ENCODE data around the gene PARL.

PARL gene

DNA sequence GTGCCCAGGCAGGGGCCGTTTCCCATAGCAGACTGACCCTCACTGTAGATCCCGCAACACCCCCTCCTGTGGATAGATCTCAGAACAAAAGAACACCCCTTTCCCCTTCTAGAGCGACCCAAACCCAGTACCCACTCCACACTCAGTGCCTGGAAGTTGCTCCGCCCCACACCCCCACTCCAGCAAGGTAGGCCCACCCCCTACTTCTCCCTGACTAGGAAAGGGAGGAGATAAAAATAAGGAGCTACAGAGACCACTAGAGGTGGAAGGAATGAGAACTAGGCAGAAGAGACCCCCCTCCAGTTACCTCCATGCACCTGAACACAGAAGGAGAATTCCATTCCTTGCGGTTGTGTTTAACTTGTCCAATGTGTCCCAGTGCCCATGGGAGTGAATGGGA is 30.2 kb upstream of the PARL start:
- no peaks in the 10 kb centered on the region for H4K20me1 ChIP-seq (ENCODE audit: insufficient read depth, low read length, poor library complexity, severe bottlenecking)
- H3K36me3 ChIP-seq (ENCODE audit: insufficient read depth, low read length), result no peaks in the 10 kb centered on the region
- H3K27me3 ChIP-seq (ENCODE audit: insufficient read depth, low read length, poor library complexity, severe bottlenecking), result no peaks in the 10 kb centered on the region
- H3K4me2 ChIP-seq (ENCODE audit: low read depth, low read length, poor library complexity, severe bottlenecking), result no peak overlapping the region
- no peak overlapping the region for H3K9ac ChIP-seq (ENCODE audit: low read depth, low read length, poor library complexity, severe bottlenecking)
- H2AFZ ChIP-seq (ENCODE audit: low read length), result no peak overlapping the region
- no peaks in the 10 kb centered on the region for H3F3A ChIP-seq (ENCODE audit: low read depth)
- no peaks in the 10 kb centered on the region for H3K9me3 ChIP-seq (ENCODE audit: insufficient read depth, low read depth, low read length)
- H3K9me2 ChIP-seq (replicated peaks; ENCODE audit: low read depth, low read length), result no peaks in the 10 kb centered on the region
- H3K79me2 ChIP-seq (ENCODE audit: insufficient read depth, low read length), result no peaks in the 10 kb centered on the region
- TF ChIP-seq EZH2phosphoT487 (IDR thresholded peaks at IDR 0.05; ENCODE audit: borderline replicate concordance), result no peak
- TF ChIP-seq, protein P1, sequence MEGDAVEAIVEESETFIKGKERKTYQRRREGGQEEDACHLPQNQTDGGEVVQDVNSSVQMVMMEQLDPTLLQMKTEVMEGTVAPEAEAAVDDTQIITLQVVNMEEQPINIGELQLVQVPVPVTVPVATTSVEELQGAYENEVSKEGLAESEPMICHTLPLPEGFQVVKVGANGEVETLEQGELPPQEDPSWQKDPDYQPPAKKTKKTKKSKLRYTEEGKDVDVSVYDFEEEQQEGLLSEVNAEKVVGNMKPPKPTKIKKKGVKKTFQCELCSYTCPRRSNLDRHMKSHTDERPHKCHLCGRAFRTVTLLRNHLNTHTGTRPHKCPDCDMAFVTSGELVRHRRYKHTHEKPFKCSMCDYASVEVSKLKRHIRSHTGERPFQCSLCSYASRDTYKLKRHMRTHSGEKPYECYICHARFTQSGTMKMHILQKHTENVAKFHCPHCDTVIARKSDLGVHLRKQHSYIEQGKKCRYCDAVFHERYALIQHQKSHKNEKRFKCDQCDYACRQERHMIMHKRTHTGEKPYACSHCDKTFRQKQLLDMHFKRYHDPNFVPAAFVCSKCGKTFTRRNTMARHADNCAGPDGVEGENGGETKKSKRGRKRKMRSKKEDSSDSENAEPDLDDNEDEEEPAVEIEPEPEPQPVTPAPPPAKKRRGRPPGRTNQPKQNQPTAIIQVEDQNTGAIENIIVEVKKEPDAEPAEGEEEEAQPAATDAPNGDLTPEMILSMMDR (conservative IDR thresholded peaks at IDR 0.05; ENCODE audit: low read length), result no peak
- H3K4me1 ChIP-seq (ENCODE audit: insufficient read depth, low read length, poor library complexity, severe bottlenecking), result no peaks in the 10 kb centered on the region
- no peak overlapping the region for H3K4me3 ChIP-seq (ENCODE audit: low read length, poor library complexity, severe bottlenecking)

DNA sequence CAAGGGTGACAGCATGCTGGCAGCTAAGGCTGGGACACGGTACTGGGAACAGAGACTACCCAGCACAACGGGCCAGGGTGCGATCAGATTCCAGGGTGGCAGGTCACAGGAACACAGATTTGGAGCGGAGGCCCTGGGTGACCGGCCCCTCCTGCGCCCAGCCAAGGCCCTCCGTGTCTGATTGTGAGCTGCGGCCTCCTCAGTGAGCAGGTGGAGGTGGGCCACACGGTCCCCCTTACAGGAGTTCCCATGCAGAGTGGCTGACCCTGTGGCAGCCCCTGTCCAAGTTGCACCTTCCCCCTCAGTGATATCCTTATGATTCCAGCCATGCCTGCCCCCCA is 28.9 kb upstream of the PARL start:
- no peak overlapping the region for H3K4me2 ChIP-seq (ENCODE audit: low read depth, low read length, poor library complexity, severe bottlenecking)
- H3K4me3 ChIP-seq (ENCODE audit: low read length, poor library complexity, severe bottlenecking), result no peak overlapping the region
- no peaks in the 10 kb centered on the region for H3K79me2 ChIP-seq (ENCODE audit: insufficient read depth, low read length)
- H2AFZ ChIP-seq (ENCODE audit: low read length), result no peak overlapping the region
- H3F3A ChIP-seq (ENCODE audit: low read depth), result no peaks in the 10 kb centered on the region
- no peaks in the 10 kb centered on the region for H3K27me3 ChIP-seq (ENCODE audit: insufficient read depth, low read length, poor library complexity, severe bottlenecking)
- no peaks in the 10 kb centered on the region for H3K9me3 ChIP-seq (ENCODE audit: insufficient read depth, low read depth, low read length)
- H3K4me1 ChIP-seq (ENCODE audit: insufficient read depth, low read length, poor library complexity, severe bottlenecking), result no peaks in the 10 kb centered on the region
- TF ChIP-seq, protein P1 (conservative IDR thresholded peaks at IDR 0.05; ENCODE audit: low read length), result no peak
- TF ChIP-seq EZH2phosphoT487 (IDR thresholded peaks at IDR 0.05; ENCODE audit: borderline replicate concordance), result no peak
- H3K36me3 ChIP-seq (ENCODE audit: insufficient read depth, low read length), result no peaks in the 10 kb centered on the region
- no peak overlapping the region for H3K9ac ChIP-seq (ENCODE audit: low read depth, low read length, poor library complexity, severe bottlenecking)
- H3K9me2 ChIP-seq (replicated peaks; ENCODE audit: low read depth, low read length), result no peaks in the 10 kb centered on the region
- H4K20me1 ChIP-seq (ENCODE audit: insufficient read depth, low read length, poor library complexity, severe bottlenecking), result no peaks in the 10 kb centered on the region

DNA sequence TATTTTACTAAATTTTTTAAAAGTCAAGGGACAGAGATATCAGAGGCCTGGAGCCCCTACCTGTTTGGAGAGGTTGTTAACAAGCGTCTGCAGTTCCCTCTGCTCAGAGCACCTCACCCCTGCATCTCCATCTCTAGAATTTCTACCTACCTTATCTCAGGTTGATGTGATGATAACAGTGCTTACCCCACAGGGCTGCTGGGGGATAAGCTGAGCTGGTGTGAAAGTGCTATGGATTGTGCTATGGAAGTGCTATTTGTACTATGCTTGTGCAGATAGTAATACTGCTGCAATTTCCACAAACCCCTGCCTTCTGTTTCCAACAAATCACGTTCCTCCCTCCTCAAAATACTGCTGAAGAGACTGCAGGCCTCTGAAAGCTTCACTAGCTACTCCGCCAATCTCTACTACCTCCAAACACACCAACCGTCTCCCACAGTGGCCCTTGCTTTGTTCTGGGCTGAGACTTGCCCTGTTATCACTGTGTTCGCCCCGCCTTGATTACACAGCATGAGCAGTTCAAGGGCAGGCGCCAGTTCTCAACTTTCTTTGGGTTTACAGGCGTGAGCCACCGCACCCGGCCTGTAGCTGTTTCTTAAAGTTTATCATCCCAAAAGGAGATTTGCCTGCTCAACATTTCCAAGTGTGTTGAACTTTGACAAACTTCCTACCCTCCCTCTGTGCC is 28.4 kb upstream of the PARL start:
- no peaks in the 10 kb centered on the region for H3K36me3 ChIP-seq (ENCODE audit: insufficient read depth, low read length)
- H3F3A ChIP-seq (ENCODE audit: low read depth), result no peaks in the 10 kb centered on the region
- H3K4me2 ChIP-seq (ENCODE audit: low read depth, low read length, poor library complexity, severe bottlenecking), result no peak overlapping the region
- no peak overlapping the region for H2AFZ ChIP-seq (ENCODE audit: low read length)
- H3K9ac ChIP-seq (ENCODE audit: low read depth, low read length, poor library complexity, severe bottlenecking), result no peak overlapping the region
- no peaks in the 10 kb centered on the region for H3K9me2 ChIP-seq (replicated peaks; ENCODE audit: low read depth, low read length)
- H3K79me2 ChIP-seq (ENCODE audit: insufficient read depth, low read length), result no peaks in the 10 kb centered on the region
- no peaks in the 10 kb centered on the region for H4K20me1 ChIP-seq (ENCODE audit: insufficient read depth, low read length, poor library complexity, severe bottlenecking)
- H3K4me3 ChIP-seq (ENCODE audit: low read length, poor library complexity, severe bottlenecking), result no peak overlapping the region
- TF ChIP-seq, protein P1 (conservative IDR thresholded peaks at IDR 0.05; ENCODE audit: low read length), result no peak
- TF ChIP-seq EZH2phosphoT487 (IDR thresholded peaks at IDR 0.05; ENCODE audit: borderline replicate concordance), result no peak
- no peaks in the 10 kb centered on the region for H3K4me1 ChIP-seq (ENCODE audit: insufficient read depth, low read length, poor library complexity, severe bottlenecking)
- H3K9me3 ChIP-seq (ENCODE audit: insufficient read depth, low read depth, low read length), result no peaks in the 10 kb centered on the region
- no peaks in the 10 kb centered on the region for H3K27me3 ChIP-seq (ENCODE audit: insufficient read depth, low read length, poor library complexity, severe bottlenecking)
